Caki2 (cell line): ENCODE measurements around the gene OR2AE1. TPM values are rescaled to one million over a fixed set of nuclear protein-coding genes. Genes with fewer than 3 reads are reported as not detected.
"Not testable (repeated sequence)": the region's sequence is repeated elsewhere in the genome, so short reads cannot be mapped to it uniquely, and the experiment has no call there.

Source experiments
- DNase-seq: peaks from one replicate; pipeline ENCODE4 v3.0.0-alpha.2; 2015; ENCODE audit warnings: low read depth
- in situ Hi-C: cut with HindIII; loops from 2 replicates; pipeline ENCODE4 v1.10.0; 2016; ENCODE audit warnings: low sequenced_read_pairs, low pct_unique_long_range_greater_than_20kb, mixed read lengths
- total RNA-seq: library from RNA; depleted of rRNA; stranded (reverse); fragments of >200 nt; shearing (Covaris generic); gene quantifications from 2 replicates; pipeline ENCODE4 v1.2.3, GENCODE V29; 2014; ENCODE audit warnings: low replicate concordance

The OR2AE1 gene
- total RNA-seq, 1 experiment from 2014 or later: not detected

DNA sequence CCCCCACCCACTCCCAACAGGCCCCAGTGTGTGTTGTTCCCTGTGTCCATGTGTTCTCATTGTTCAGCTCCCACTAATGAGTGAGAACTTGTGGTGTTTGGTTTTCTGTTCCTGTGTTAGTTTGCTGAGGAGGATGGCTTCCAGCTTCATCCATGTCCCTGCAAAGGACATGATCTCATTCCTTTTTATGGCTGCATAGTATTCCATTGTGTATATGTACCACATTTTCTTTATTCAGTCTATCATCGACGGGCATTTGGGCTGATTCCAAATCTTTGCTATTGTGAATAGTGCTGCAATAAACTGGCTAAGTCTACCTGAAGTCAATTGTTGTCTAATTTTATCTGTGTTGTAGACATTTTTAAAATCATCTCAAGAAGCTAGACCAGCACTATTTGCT is 9.4 kb downstream of the OR2AE1 start:
- in situ Hi-C loops, DNase-seq: not testable (repeated sequence)

GRCh38 chr7:99863847-99864440 is 12.9 kb downstream of the OR2AE1 start:
- DNase-seq: no peak
- in situ Hi-C loops: no loop called here

DNA sequence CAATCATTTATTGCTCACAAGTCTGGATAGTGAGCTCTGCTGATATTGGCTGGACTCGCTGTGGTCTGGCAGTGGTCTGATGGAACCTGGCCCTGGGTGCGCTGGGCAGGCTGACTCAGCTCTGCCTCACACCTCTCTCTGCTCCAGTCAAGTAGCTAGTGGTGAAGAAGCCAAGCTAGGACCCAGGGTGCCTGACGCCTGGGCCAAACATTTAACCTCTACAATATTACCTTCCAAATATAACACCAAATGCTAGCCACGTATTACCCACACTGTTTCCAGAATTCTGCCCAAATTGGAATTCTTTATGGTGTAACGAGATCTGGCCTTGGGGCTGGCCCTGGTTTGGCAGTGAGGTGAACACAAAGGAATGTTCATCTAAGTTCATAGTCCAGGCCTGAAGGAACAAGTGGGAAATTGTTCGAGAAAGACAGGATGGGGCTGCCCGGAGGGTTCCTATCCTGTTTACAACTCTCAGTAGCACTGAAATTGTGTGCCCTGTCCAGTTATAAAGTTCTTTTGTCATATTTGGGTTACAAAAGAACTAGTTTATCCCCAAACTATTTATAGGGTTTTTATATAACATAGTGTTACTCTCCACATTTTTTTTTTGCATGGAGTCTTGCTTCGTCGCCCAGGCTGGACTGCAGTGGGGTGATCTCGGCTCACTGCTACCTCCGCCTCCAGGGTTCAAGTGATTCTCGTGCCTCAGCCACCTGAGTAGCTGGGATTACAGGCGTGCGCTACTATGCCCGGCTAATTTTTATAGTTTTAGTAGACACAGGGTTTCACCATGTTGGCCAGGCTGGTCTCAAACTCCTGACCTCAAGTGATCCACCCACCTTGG is 16.3 kb downstream of the OR2AE1 start:
- peak; percentile 28 for DNase-seq
- in situ Hi-C loops: no loop called here

DNA sequence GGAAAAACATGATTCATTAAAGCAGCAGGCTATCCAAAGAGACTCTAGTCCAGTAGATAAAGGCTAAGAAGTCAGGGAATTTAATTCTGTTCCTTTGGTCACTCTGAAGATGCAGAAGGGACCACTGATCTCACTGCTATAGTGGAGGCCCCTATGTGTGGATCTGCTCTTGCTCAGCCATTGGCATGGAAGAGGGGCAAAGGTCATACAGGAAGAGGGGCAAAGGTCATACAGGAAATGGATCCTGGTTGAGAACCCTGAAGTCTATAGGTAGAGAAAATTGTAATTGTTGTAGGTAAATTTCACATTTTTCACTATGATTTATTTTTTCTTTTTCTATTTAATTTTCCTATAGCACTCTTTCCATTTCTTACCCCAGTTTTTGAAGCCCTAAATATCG is 21.6 kb downstream of the OR2AE1 start:
- in situ Hi-C loops: no loop called here

GRCh38 chr7:99848420-99849216 is 28.2 kb downstream of the OR2AE1 start:
- no peak for DNase-seq
- in situ Hi-C loops: no loop called here

More for the DNA sequence above, 21.6 kb downstream of the OR2AE1 start:
- no peak for DNase-seq

DNA sequence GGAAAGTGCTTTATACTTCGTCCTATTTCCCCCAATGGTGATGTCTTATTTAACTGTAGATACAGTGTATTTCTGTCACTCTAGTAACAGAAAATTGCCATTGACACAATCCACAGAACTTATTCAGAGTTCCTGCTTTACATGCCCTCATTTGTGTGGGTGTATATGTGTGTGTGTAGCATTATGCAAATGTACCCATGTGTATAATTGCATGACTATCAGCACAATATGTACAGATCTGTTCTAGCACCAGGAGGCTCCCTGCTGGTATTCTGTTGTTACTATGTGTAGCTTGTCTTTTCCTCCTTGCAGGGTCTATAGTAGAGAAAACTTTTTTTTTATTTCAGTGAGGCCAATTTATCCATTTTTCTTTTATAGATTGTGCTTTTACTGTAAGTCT is 32.5 kb downstream of the OR2AE1 start:
- no peak for DNase-seq
- in situ Hi-C loops: no loop called here

- DNase-seq: no peak
- in situ Hi-C loops: no loop called here
These were observed 33.0 kb downstream of the OR2AE1 start for GRCh38 chr7:99843808-99844207.

DNA sequence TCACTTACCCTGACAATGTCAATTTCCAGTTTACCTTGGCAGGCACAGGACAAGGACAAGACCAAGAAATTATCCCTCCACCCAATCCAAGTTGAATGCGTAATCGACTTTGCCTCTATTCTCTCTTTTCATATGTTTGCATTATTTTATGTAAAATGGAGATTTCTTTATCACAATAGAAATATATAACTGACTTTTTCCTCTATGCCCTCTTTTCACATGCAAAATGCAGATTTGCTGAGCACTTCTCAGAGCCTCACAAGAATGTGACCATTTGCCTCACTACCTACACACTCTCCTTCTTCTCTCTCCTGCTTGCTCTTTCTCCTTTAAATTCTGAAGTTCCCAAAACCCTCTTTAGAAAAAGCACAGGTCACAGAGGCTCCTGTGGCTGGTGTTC is 33.9 kb downstream of the OR2AE1 start:
- DNase-seq: no peak
- in situ Hi-C loops: no loop called here

- in situ Hi-C loops: no loop called here
- DNase-seq: no peak
These were observed 36.5 kb downstream of the OR2AE1 start for GRCh38 chr7:99840136-99840869.

DNA sequence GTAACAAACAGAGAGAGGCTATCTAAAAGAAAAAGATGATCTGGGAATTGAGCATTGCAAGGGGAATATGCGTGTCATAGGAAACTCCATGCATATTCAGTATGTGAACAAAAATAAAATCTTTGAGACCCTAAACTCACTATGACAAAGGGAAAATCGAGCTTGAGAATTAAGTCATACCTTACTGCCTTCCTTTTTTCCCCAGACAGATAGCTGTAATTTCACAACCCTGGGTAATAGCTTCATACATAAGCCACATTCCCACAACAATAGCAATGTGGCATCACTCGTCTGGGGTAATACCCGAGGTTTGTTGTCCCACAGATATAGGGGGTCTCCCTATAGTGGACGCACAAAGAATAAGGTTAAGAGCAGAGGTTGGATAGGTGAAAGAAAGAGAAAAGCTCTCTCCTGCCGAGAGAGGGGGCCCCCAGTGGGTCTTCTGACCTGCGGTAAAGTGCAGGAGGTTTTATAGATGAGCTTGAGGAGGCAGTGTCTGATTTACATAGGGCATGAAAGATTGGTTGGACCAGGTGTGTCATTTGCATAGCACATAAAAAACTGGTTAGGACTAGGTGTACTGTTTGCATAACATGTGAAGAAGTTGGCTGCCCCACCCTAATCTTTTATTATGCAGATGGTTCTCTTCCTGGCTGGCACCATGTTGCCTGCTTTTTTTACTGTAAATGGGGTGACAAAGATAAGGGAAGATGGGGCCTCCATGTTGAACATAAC is 37.4 kb downstream of the OR2AE1 start:
- in situ Hi-C loops: no loop called here
- no peak for DNase-seq

- DNase-seq: peak; percentile 53
- in situ Hi-C loops: no loop called here
These were observed 39.0 kb downstream of the OR2AE1 start for GRCh38 chr7:99837649-99838361.

- in situ Hi-C loops: no loop called here
- DNase-seq: no peak
These were observed 41.6 kb downstream of the OR2AE1 start for GRCh38 chr7:99835189-99835588.

- DNase-seq: no peak
- in situ Hi-C loops: no loop called here
These were observed 42.5 kb downstream of the OR2AE1 start for GRCh38 chr7:99834382-99834781.

- in situ Hi-C loops: no loop called here
- DNase-seq: no peak
These were observed 43.5 kb downstream of the OR2AE1 start for GRCh38 chr7:99833289-99833877.

DNA sequence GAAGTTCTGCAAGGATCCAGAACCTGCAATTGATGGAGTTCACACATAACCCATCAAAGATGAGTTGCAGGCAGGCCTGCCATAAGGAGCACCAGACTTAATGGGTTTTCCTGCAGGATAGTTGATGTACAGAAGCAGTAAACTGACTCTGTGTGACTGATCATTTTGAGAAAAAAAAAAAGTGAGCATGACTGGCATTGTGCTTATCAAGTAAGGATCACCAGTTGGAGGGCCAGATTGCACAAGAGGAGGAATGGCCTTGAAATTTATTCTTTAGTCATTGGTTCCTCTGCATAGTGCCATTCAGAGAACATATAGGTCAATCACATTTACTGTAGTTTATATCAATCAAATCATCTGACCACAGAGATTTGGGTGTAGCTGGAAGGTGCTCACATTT is 45.2 kb downstream of the OR2AE1 start:
- in situ Hi-C loops: no loop called here
- no peak for DNase-seq

DNA sequence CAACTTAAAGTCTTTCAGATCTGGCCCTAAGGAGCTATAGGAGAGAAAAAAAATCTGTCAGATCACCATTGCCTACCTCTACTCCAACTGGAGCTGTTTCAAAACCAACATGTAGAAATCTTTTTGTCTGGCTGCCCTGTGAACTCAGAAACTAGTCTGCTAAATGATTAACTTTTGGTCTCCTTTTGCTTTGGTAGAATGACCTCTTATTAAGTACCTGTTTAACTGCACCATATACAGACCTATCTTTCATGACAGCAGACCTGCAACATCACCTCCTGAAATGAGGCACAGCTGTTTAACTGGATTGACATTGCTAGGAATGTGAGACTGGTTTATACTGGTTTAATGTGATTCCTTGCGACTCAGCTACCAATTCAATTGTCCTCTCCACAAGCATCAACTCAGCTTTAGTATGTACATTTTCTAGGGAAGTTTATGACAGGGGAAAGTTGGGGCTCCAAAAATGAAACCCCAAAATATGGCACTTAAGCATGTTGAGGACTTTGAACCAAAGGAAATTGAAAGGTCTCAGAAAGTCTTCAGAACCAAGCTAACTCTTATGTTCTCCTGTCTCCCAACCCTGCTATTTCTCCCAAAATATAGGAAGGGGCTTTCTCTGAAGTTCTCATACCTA is 47.2 kb downstream of the OR2AE1 start:
- in situ Hi-C loops: no loop called here
- peak; percentile 81 for DNase-seq
